Mesendoderm (in vitro differentiated cells): Measurements from ENCODE around the gene PKD1. TPM values are rescaled to one million over a fixed set of nuclear protein-coding genes. Genes with fewer than 3 reads are reported as not detected.

Experiments used
- DNase-seq: peaks from one replicate; pipeline ENCODE4 v3.0.0; 2013
- H2AK5ac ChIP-seq: 2 replicates; pipeline ENCODE4 v1.6.1; 2013; ENCODE audit warnings: low read length, inconsistent platforms
- H2BK120ac ChIP-seq: 2 replicates; pipeline ENCODE4 v1.6.1; 2013; ENCODE audit warnings: low read depth, mild to moderate bottlenecking, low read length, moderate library complexity, mixed read lengths
- H2BK15ac ChIP-seq: replicated peaks from 2 replicates; pipeline ENCODE4 v1.6.1; 2013; ENCODE audit warnings: low read depth, mild to moderate bottlenecking, moderate library complexity
- H2BK5ac ChIP-seq: 2 replicates; pipeline ENCODE4 v1.6.1; 2013; ENCODE audit warnings: low read length, inconsistent platforms
- H3K18ac ChIP-seq: 2 replicates; pipeline ENCODE4 v1.6.1; 2013; ENCODE audit warnings: mild to moderate bottlenecking, low read length, mixed read lengths
- H3K23ac ChIP-seq: one replicate; pipeline ENCODE4 v1.6.1; 2013; ENCODE audit warnings: low read length
- H3K27ac ChIP-seq: 2 replicates; pipeline ENCODE4 v1.5.1; 2013; ENCODE audit warnings: low read depth, mild to moderate bottlenecking, inconsistent platforms, low read length, moderate library complexity
- H3K27me3 ChIP-seq: 2 replicates; pipeline ENCODE4 v1.6.1; 2013; ENCODE audit warnings: low read length, control low read depth, mild to moderate bottlenecking, inconsistent platforms; ENCODE audit not compliant: insufficient read depth, poor library complexity
- H3K36me3 ChIP-seq: 2 replicates; pipeline ENCODE4 v1.6.1; 2013; ENCODE audit warnings: low read length, inconsistent platforms; ENCODE audit not compliant: control insufficient read depth, insufficient read depth
- H3K4ac ChIP-seq: one replicate; pipeline ENCODE4 v1.6.1; 2013; ENCODE audit warnings: low read depth, mild to moderate bottlenecking, low read length, moderate library complexity
- H3K4me1 ChIP-seq: 2 replicates; pipeline ENCODE4 v1.6.1; 2013; ENCODE audit warnings: low read depth, low read length, inconsistent platforms; ENCODE audit not compliant: control insufficient read depth
- H3K4me2 ChIP-seq: 2 replicates; pipeline ENCODE4 v1.6.1; 2013; ENCODE audit warnings: low read length
- H3K4me3 ChIP-seq: 2 replicates; pipeline ENCODE4 v1.5.1; 2013; ENCODE audit warnings: mild to moderate bottlenecking, low read length
- H3K56ac ChIP-seq: one replicate; pipeline ENCODE4 v1.6.1; 2013; ENCODE audit warnings: low read length
- H3K79me1 ChIP-seq: 2 replicates; pipeline ENCODE4 v1.6.1; 2013; ENCODE audit warnings: low read length, inconsistent platforms
- H3K79me2 ChIP-seq: 2 replicates; pipeline ENCODE4 v1.6.1; 2013; ENCODE audit warnings: mild to moderate bottlenecking, low read length; ENCODE audit not compliant: control insufficient read depth, insufficient read depth
- H3K9ac ChIP-seq: 2 replicates; pipeline ENCODE4 v1.6.1; 2013; ENCODE audit warnings: low read length, inconsistent platforms
- H4K5ac ChIP-seq: one replicate; pipeline ENCODE4 v1.6.1; 2013; ENCODE audit warnings: low read length
- H4K8ac ChIP-seq: one replicate; pipeline ENCODE4 v1.6.1; 2013; ENCODE audit warnings: low read depth, mild to moderate bottlenecking, control low read depth, low read length, moderate library complexity
- WGBS: extraction: QIAGEN DNeasy Blood & Tissue Kit; methylation state at CpG from one replicate; pipeline ENCODE4 v1.1.7; 2013; ENCODE audit warnings: low lambda C conversion rate, missing lambda C conversion rate; ENCODE audit not compliant: insufficient coverage; ENCODE audit errors: extremely low coverage; 5-methylcytosine and 5-hydroxymethylcytosine counted together
- small RNA-seq: library from polyadenylated mRNA; stranded (forward); fragments of <200 nt; extraction: miRNeasy Mini kit (QIAGEN cat#:217004); gene quantifications from one replicate; pipeline ENCODE3, GENCODE V24; 2013; ENCODE audit not compliant: insufficient read depth

PKD1 gene

DNA sequence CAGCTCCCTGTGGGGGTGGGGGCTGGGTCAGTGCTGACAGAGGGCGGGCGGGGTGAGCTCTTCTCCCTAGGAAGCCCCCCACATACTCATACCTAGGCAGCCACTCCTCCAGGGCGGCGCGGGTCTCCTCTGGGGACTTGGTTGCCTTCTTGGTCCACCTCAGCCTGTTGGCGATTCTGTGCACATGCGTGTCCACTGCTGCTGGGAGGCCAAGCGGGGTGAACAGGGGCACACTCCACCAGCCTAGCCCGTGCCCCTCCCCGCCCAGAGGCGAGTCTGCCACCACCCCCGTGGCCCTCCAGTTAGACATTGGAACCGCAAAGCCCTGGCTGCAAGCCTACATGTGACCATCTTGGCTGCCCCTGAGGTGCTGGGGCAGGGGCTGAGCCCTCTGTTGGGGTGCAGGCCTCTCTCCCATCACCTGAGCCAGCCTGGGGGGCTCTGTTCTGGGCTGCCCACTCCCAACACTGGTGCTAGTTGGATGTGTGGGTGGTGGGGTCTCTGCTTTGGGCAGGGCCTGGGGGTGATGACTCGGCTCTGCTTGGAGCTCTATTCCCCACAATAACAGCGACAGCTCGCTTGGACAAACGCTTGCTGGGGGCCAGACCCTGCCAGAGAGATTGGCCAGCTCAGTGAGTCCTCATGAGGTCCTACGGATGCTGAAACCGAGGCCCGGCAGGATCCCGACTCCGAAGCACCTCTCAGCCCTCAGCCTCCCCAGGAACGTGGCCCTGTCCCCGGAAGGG is 95.5 kb downstream of the PKD1 start:
- no peak for DNase-seq
- Histone ChIP-seq H3K27ac (no peak overlapping the region), H4K5ac (no peak overlapping the region), H3K4me3 (no peak overlapping the region), H2BK15ac (no peak overlapping the region), H3K4me1 (no peaks in the 10 kb centered on the region), H4K8ac (no peak overlapping the region), H3K18ac (no peak overlapping the region), H2BK120ac (no peak overlapping the region), H2AK5ac (no peak overlapping the region), H3K36me3 (no peaks in the 10 kb centered on the region), H3K27me3 (no peaks in the 10 kb centered on the region), H3K9ac (no peak overlapping the region), H3K23ac (no peak overlapping the region), H3K79me1 (no peaks in the 10 kb centered on the region), H3K4ac (no peak overlapping the region), H3K56ac (no peak overlapping the region), H3K79me2 (no peaks in the 10 kb centered on the region), H2BK5ac (no peak overlapping the region), H3K4me2 (no peak overlapping the region)
- no CpG with 5 or more reads among the region's 24 CpGs for WGBS

DNA sequence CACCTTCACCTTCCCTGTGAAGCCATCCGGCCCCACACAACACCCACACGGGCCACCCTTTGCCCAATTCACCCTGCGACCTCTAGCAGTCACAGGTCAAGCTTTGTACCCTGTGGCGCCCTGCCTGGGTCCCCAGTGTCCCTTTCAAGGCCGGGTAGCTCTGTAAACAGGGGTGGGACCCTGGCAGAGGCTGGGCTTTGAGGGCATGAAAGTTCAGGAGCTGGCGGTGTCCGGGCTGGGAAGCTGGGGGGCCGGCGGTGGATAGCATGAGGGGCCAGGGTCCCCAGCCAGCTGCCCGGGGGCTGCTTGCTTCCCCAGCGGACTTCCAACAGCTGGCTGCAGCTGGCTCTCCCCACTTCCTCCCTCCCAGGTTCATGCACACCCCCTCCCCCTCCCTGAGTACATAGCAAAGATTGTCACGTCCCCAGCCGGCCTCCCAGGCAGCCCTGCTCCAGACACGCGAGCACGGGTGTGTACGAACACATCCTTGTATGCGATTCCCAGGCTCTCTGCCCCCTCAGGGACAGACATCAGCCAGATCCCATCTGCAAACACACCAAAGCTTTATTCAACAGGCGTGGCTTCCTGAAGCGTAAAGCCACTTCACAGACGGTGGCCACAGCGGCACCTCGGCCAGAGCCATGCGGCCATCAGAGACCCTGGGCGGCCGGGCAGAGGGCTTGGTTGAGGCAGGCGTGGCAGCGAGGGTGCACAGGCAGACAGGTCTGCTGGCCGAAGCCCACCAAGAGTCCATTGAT is 96.2 kb downstream of the PKD1 start:
- H3K36me3 ChIP-seq: no peaks in the 10 kb centered on the region
- no peaks in the 10 kb centered on the region for H3K4me1 ChIP-seq
- no peak overlapping the region for H2BK15ac ChIP-seq
- no peak for DNase-seq
- H4K8ac ChIP-seq: no peak overlapping the region
- no peak overlapping the region for H4K5ac ChIP-seq
- no peaks in the 10 kb centered on the region for H3K27me3 ChIP-seq
- H2AK5ac ChIP-seq: no peak overlapping the region
- H2BK120ac ChIP-seq: no peak overlapping the region
- no peak overlapping the region for H3K4ac ChIP-seq
- no peak overlapping the region for H2BK5ac ChIP-seq
- H3K27ac ChIP-seq: no peak overlapping the region
- no peak overlapping the region for H3K4me3 ChIP-seq
- no CpG with 5 or more reads among the region's 29 CpGs for WGBS
- H3K9ac ChIP-seq: no peak overlapping the region
- H3K56ac ChIP-seq: no peak overlapping the region
- H3K18ac ChIP-seq: no peak overlapping the region
- H3K4me2 ChIP-seq: no peak overlapping the region
- H3K79me1 ChIP-seq: no peaks in the 10 kb centered on the region
- no peaks in the 10 kb centered on the region for H3K79me2 ChIP-seq
- no peak overlapping the region for H3K23ac ChIP-seq

Small RNAs within 50 kb of the gene (small RNA-seq; reads per million reads assigned to genes)
- not detected for gene MIR1225
- not detected for gene MIR3180-5
- not detected for gene MIR4516
- not detected for gene RF00019
- gene SNORD60: not detected
